ENCODE measurements around the gene FMO1.

GRCh38 chr1:171252482-171252881 is 4.2 kb downstream of the FMO1 start:
- TF ChIP-seq POLR2A (IDR thresholded peaks at IDR 0.05) (no peak), EP300 (IDR thresholded peaks at IDR 0.05) (no peak), CTCF (IDR thresholded peaks at IDR 0.05) (no peak)

Measured in ovary (tissue), 3 donors.